Thyroid gland (tissue), 4 donors: Measurements from ENCODE around the gene ZKSCAN8. TPM values are rescaled to one million over a fixed set of nuclear protein-coding genes. Genes with fewer than 3 reads are reported as not detected.

Source experiments
- DNase-seq, 2 donors: peaks; one replicate each; pipeline ENCODE4 v3.0.0-alpha.2; 2019
- H3K27ac ChIP-seq, 3 donors: fragments of 200-600 bp; sonication (generic); 1 replicate in 2 of 3; 2 replicates in 1 of 3; pipeline ENCODE4 v1.5.1; 2016 to 2019; ENCODE audit warnings: mild to moderate bottlenecking in 1 of 3, moderate library complexity in 1 of 3
- H3K27me3 ChIP-seq: fragments of 200-600 bp; sonication (generic); one replicate; pipeline ENCODE4 v1.5.1; 2019
- H3K36me3 ChIP-seq, 2 donors: fragments of 200-600 bp; sonication (generic); one replicate each; pipeline ENCODE4 v1.5.1; 2016 to 2019
- H3K4me1 ChIP-seq, 2 donors: fragments of 200-600 bp; sonication (generic); one replicate each; pipeline ENCODE4 v1.5.1; 2017 to 2019
- H3K4me3 ChIP-seq, 3 donors: fragments of 200-600 bp; sonication (generic); replicated peaks in 1 of 3; 1 replicate in 2 of 3; 2 replicates in 1 of 3; pipeline ENCODE4 v1.5.1; 2016; ENCODE audit warnings: mild to moderate bottlenecking in 1 of 3
- H3K9me3 ChIP-seq: fragments of 200-600 bp; sonication (generic); one replicate; pipeline ENCODE4 v1.5.1; 2017
- CTCF ChIP-seq, 6 experiments: fragments of 200-600 bp in 3 of 6; fragments of 450-650 bp in 3 of 6; sonication (generic) in 3 of 6; IDR thresholded peaks; one replicate each; pipeline ENCODE4 v1.5.1; 2016 to 2019; ENCODE audit warnings: antibody characterized with exemption in 6 of 6, mild to moderate bottlenecking in 2 of 6, inconsistent platforms in 1 of 6, moderate library complexity in 1 of 6
- POLR2A ChIP-seq, 2 donors: fragments of 450-650 bp; IDR thresholded peaks; one replicate each; pipeline ENCODE4 v1.6.1; 2017; ENCODE audit warnings: antibody characterized with exemption in 2 of 2, mild to moderate bottlenecking in 2 of 2, moderate library complexity in 1 of 2
- WGBS, 2 donors: methylation state at CpG; one replicate each; pipeline ENCODE4 v1.1.5; 2017; 5-methylcytosine and 5-hydroxymethylcytosine counted together
- intact Hi-C: fragments of 100-400 bp; cut with DNase I; formaldehyde crosslinking; loops from one replicate; pipeline ENCODE4 v1.15.1; 2023
- total RNA-seq, 4 donors: library from RNA; depleted of rRNA; stranded (reverse); fragments of >200 nt; gene quantifications; one replicate each; pipeline ENCODE4 v1.2.3, GENCODE V29; 2016

Gene ZKSCAN8
- total RNA-seq, 4 donors from 2014 or later, result 21.5 to 44.2 (median 26.8) TPM

DNA sequence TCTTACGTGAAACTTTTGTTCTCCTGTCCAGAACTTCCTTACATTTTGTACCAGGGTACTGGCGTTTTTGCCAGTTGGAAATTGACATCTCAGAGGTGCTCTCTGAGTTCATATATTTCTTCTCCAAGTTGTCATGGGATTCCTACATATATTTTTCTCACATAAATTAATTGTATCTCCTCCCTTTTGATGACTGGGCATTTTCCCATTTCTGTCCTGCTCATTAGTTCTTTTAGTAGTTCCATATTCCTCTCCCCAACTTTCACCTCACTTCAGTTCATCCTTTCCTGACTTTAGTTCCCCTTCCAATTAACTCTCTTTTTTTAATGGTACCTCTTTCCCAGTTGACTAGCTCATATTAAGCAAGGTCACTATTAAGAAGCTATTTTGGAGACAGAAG lies 10.8 kb downstream of the ZKSCAN8 start:
- no peak for DNase-seq
- intact Hi-C loops, result no loop called here
- peaks cover 62 to 68% of the 10 kb centered on the region in 2 donors for H3K36me3 ChIP-seq
- no peak for TF ChIP-seq CTCF (IDR thresholded peaks at IDR 0.05)
- TF ChIP-seq POLR2A (IDR thresholded peaks at IDR 0.05), result no peak
- no peak overlapping the region for H3K4me3 ChIP-seq
- H3K4me1 ChIP-seq, result no peaks in the 10 kb centered on the region
- 95 to 97% methylated on average over 2 of the region's 2 CpGs for WGBS, 2 donors
- no peaks in the 10 kb centered on the region for H3K9me3 ChIP-seq
- no peak overlapping the region for H3K27ac ChIP-seq
- no peaks in the 10 kb centered on the region for H3K27me3 ChIP-seq

DNA sequence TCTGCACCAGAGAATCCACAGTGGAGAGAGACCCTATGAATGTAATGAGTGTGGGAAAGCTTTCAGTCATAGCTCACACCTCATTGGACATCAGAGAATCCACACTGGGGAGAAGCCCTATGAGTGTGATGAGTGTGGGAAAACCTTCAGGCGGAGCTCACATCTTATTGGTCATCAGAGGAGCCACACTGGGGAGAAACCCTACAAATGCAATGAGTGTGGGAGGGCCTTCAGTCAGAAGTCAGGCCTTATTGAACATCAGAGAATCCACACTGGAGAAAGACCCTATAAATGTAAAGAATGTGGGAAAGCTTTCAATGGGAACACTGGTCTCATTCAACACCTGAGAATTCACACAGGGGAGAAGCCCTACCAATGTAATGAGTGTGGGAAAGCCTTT lies 11.9 kb downstream of the ZKSCAN8 start:
- Histone ChIP-seq H3K27me3 (no peaks in the 10 kb centered on the region), H3K36me3 (peaks cover 60 to 65% of the 10 kb centered on the region in 2 donors), H3K4me1 (no peaks in the 10 kb centered on the region), H3K9me3 (no peaks in the 10 kb centered on the region), H3K4me3 (no peak overlapping the region), H3K27ac (no peak overlapping the region)
- intact Hi-C loops, result no loop called here
- TF ChIP-seq POLR2A (IDR thresholded peaks at IDR 0.05) (no peak), CTCF (IDR thresholded peaks at IDR 0.05) (no peak)
- no peak for DNase-seq
- WGBS, 2 donors, result 100% methylated on average over 1 of the region's 1 CpG

GRCh38 chr6:28154357-28154756 lies 12.7 kb downstream of the ZKSCAN8 start:
- H3K36me3 ChIP-seq, result peaks cover 54 to 58% of the 10 kb centered on the region in 2 donors
- TF ChIP-seq POLR2A (IDR thresholded peaks at IDR 0.05), result no peak
- no peak for TF ChIP-seq CTCF (IDR thresholded peaks at IDR 0.05)

DNA sequence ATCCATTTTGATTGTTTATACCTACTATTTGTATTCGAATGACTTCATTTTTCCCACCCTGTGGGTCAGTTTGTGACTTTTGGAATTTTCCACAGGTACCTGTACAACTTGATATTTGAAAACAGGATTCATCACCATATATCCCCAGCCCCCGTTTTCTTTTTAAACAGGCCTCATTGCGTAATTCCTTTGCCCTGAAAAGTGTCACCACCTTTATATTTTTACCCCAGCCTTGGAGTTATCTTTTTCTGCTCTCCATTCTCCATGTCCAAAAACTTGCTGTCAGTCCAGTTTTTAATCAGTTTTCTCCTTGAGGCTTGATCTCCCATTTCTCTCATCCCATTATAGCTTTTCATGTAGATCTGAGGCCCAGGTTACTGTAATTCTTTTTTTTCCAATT lies 16.6 kb downstream of the ZKSCAN8 start:
- WGBS, 2 donors, result 98% methylated on average over 3 of the region's 3 CpGs

More at GRCh38 chr6:28154357-28154756, 12.7 kb downstream of the ZKSCAN8 start:
- no peak overlapping the region for H3K4me3 ChIP-seq
- no peaks in the 10 kb centered on the region for H3K9me3 ChIP-seq
- H3K4me1 ChIP-seq, result no peaks in the 10 kb centered on the region
- DNase-seq, result no peak
- no peak overlapping the region for H3K27ac ChIP-seq
- intact Hi-C loops, result no loop called here
- H3K27me3 ChIP-seq, result no peaks in the 10 kb centered on the region

More for the DNA sequence above, 16.6 kb downstream of the ZKSCAN8 start:
- DNase-seq, result no peak
- intact Hi-C loops, result no loop called here
- Histone ChIP-seq H3K4me3 (no peak overlapping the region), H3K27ac (no peak overlapping the region), H3K4me1 (peaks cover 7 to 8% of the 10 kb centered on the region in 2 donors), H3K9me3 (no peaks in the 10 kb centered on the region), H3K36me3 (peaks cover 25 to 26% of the 10 kb centered on the region in 2 donors), H3K27me3 (no peaks in the 10 kb centered on the region)
- TF ChIP-seq POLR2A (IDR thresholded peaks at IDR 0.05) (no peak), CTCF (IDR thresholded peaks at IDR 0.05) (no peak)
